ENCODE data around the gene NOS1. TPM values are rescaled to one million over a fixed set of nuclear protein-coding genes. Genes with fewer than 3 reads are reported as not detected.

Gene NOS1
- total and polyA plus RNA-seq, 2 donors (not counting 3 experiments of a cell fraction or from before 2014, with no cell fraction given), result not detected

- FAIRE-seq (no peak), DNase-seq (ENCODE audit: low read depth, low spot score) (no peak)
- Histone ChIP-seq H4K20me1 (replicated peaks; ENCODE audit: control insufficient read depth, extremely low read depth, insufficient read depth, low read length) (no peaks in the 10 kb centered on the region), H3K9ac (replicated peaks; ENCODE audit: extremely low read depth, insufficient read depth, low read length) (no peak overlapping the region), H3K36me3 (ENCODE audit: control insufficient read depth in 2 of 2, extremely low read depth in 1 of 2, insufficient read depth in 2 of 2, low read length in 2 of 2) (no peaks in the 10 kb centered on the region), H2AFZ (ENCODE audit: low read depth, low read length) (no peak overlapping the region), H3K9me3 (replicated peaks; ENCODE audit: control insufficient read depth, insufficient read depth, low read length) (no peaks in the 10 kb centered on the region), H3K9me1 (replicated peaks; ENCODE audit: control insufficient read depth, extremely low read depth, insufficient read depth, low read length) (no peaks in the 10 kb centered on the region), H3K4me2 (ENCODE audit: insufficient read depth, low read length) (no peak overlapping the region), H3K4me1 (ENCODE audit: control insufficient read depth, extremely low read depth, insufficient read depth, low read length) (no peaks in the 10 kb centered on the region), H3K79me2 (ENCODE audit: control insufficient read depth, insufficient read depth, low read length) (no peaks in the 10 kb centered on the region), H3K27me3 (ENCODE audit: control insufficient read depth in 2 of 2, insufficient read depth in 2 of 2, low read length in 2 of 2) (no peaks in the 10 kb centered on the region), H3K27ac (ENCODE audit: insufficient read depth, low read depth, low read length) (no peak overlapping the region), H3K4me3 (replicated peaks in 1 of 3; ENCODE audit: insufficient read depth in 1 of 3, low read depth in 1 of 3, low read length in 3 of 3) (no peak overlapping the region)
- CTCF ChIA-PET, result no interaction called here
- POLR2A ChIA-PET, result no interaction called here
- intact Hi-C loops (cut with micrococcal nuclease), result no loop called here
- dilution Hi-C loops (cut with MboI; ENCODE audit: extremely low pct_ligation_motif_present, low sequenced_read_pairs), result no loop called here
- TF ChIP-seq FOS (IDR thresholded peaks at IDR 0.05; ENCODE audit: borderline replicate concordance, insufficient read depth, low read length), result no peak
- TF ChIP-seq POLR2AphosphoS5 (IDR thresholded peaks at IDR 0.05; ENCODE audit: insufficient read depth, low read depth, low read length), result no peak
- no peak for TF ChIP-seq CTCF (IDR thresholded peaks at IDR 0.05; ENCODE audit: extremely low read depth in 1 of 2, insufficient read depth in 1 of 2, low read depth in 1 of 2, low read length in 2 of 2)
- TF ChIP-seq GATA2 (IDR thresholded peaks at IDR 0.05; ENCODE audit: insufficient read depth, insufficient read length, low read depth, low read length), result no peak
- no peak for TF ChIP-seq POLR2A (IDR thresholded peaks at IDR 0.05; ENCODE audit: low read depth, low read length)
- TF ChIP-seq JUN (IDR thresholded peaks at IDR 0.05; ENCODE audit: borderline replicate concordance, insufficient read depth, insufficient read length, low read depth), result no peak
- TF ChIP-seq MYC (IDR thresholded peaks at IDR 0.05; ENCODE audit: low read depth, low read length), result no peak
- TF ChIP-seq EZH2 (IDR thresholded peaks at IDR 0.05; ENCODE audit: borderline replicate concordance, low read depth, low read length, severe bottlenecking), result no peak
- TF ChIP-seq MAX (IDR thresholded peaks at IDR 0.05; ENCODE audit: insufficient read depth, insufficient read length), result no peak
- no TSS peak for BruUV-seq (replicated peaks)
Measured at GRCh38 chr12:117402363-117402762, 40.9 kb upstream of the NOS1 start.

All from endothelial cell of umbilical vein (primary cell).